Dendritic cell treated with granulocyte-macrophage colony-stimulating factor and Interleukin-4, amounts not matched to agents 40 ng/mL and 50 ng/mL, for 4 days (primary cell): Measurements from ENCODE around the gene PARD3.

Experiments used
- H3K27ac Mint-ChIP-seq: one replicate; pipeline ENCODE4 v1.8.0; 2022; ENCODE audit warnings: mild to moderate bottlenecking, mixed read lengths
- H3K27me3 Mint-ChIP-seq: one replicate; pipeline ENCODE4 v1.8.0; 2022; ENCODE audit warnings: mild to moderate bottlenecking, mixed read lengths
- H3K36me3 Mint-ChIP-seq: one replicate; pipeline ENCODE4 v1.8.0; 2022; ENCODE audit warnings: low read depth, mixed read lengths
- H3K4me1 Mint-ChIP-seq: one replicate; pipeline ENCODE4 v1.8.0; 2022; ENCODE audit warnings: low read depth, mixed read lengths
- H3K4me3 Mint-ChIP-seq: one replicate; pipeline ENCODE4 v1.8.0; 2022; ENCODE audit warnings: mild to moderate bottlenecking, moderate library complexity, mixed read lengths
- H3K9me3 Mint-ChIP-seq: one replicate; pipeline ENCODE4 v1.8.0; 2022; ENCODE audit warnings: mixed read lengths
- intact Hi-C: fragments of 100-400 bp; cut with micrococcal nuclease; formaldehyde crosslinking; loops from one replicate; pipeline ENCODE4 v1.15.0; 2022

PARD3 gene

GRCh38 chr10:34294137-34294536, 521.0 kb downstream of the PARD3 start:
- no peaks in the 10 kb centered on the region for H3K36me3 Mint-ChIP-seq
- no peak overlapping the region for H3K27ac Mint-ChIP-seq
- no peak overlapping the region for H3K4me3 Mint-ChIP-seq
- peaks cover 2% of the 10 kb centered on the region for H3K27me3 Mint-ChIP-seq
- no peaks in the 10 kb centered on the region for H3K4me1 Mint-ChIP-seq
- intact Hi-C loops: no loop called here
- H3K9me3 Mint-ChIP-seq: peaks cover 10% of the 10 kb centered on the region

DNA sequence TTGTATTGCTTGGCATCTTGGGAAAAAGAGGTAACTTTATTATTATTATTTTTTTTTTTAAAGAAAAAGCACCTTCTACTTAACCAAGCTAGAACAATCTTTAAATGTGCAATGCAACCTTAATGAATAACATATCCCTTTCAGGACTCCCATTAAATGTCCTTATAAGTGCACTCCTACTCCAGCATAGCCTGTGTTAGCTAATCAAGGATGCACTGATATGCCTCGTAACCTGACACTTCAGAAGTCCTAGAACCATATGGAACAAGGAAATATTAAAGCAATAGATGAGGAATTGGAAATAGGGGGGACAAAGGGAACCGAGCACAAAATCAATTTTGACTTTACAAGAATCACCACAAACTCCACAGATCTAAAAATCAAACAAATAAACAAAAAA, 522.4 kb downstream of the PARD3 start:
- H3K4me1 Mint-ChIP-seq: no peaks in the 10 kb centered on the region
- H3K36me3 Mint-ChIP-seq: no peaks in the 10 kb centered on the region
- H3K4me3 Mint-ChIP-seq: no peak overlapping the region
- H3K27me3 Mint-ChIP-seq: peaks cover 2% of the 10 kb centered on the region
- no peak overlapping the region for H3K27ac Mint-ChIP-seq
- intact Hi-C loops: no loop called here
- H3K9me3 Mint-ChIP-seq: no peaks in the 10 kb centered on the region

GRCh38 chr10:34292194-34292565, 522.9 kb downstream of the PARD3 start:
- Mint-ChIP-seq H3K27me3 (peaks cover 2% of the 10 kb centered on the region), H3K27ac (no peak overlapping the region), H3K4me1 (no peaks in the 10 kb centered on the region), H3K4me3 (no peak overlapping the region), H3K9me3 (no peaks in the 10 kb centered on the region), H3K36me3 (no peaks in the 10 kb centered on the region)
- intact Hi-C loops: no loop called here

GRCh38 chr10:34291466-34292193, 523.5 kb downstream of the PARD3 start:
- Mint-ChIP-seq H3K27ac (no peak overlapping the region), H3K4me3 (no peak overlapping the region), H3K4me1 (no peaks in the 10 kb centered on the region), H3K9me3 (no peaks in the 10 kb centered on the region), H3K27me3 (peaks cover 2% of the 10 kb centered on the region), H3K36me3 (no peaks in the 10 kb centered on the region)
- intact Hi-C loops: no loop called here

DNA sequence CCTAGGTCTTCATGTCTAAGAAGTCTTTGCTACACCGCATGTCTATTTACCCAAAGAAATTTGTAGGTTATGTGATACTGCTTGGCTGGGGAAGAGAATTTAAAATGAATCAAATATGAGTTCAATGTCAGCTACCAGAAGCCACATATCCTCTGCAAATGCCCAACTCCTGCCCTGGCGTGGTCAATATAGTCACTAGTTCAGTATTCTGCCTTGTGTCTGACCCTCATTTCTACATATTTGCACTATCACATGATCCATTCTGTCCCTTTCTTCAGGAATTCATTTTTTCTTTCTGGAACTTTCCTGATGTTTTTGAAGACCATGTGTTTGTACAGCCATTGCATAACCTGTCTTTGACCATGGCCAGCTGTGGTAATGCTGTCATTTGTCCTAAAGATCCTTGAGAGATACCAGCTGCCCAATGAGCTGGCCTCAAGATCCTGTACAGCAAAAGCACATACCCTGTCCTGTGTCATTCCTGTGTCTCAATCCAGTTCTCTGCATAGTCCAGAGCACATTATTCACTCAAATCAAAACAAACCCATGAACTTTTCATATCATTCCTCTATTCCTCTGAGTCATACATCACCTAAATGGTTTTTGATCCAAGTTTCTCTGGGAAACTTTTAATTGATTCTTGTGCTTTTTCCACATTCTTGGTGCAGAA, 524.5 kb downstream of the PARD3 start:
- H3K4me3 Mint-ChIP-seq: no peak overlapping the region
- intact Hi-C loops: no loop called here
- H3K27me3 Mint-ChIP-seq: peaks cover 2% of the 10 kb centered on the region
- H3K36me3 Mint-ChIP-seq: no peaks in the 10 kb centered on the region
- no peaks in the 10 kb centered on the region for H3K4me1 Mint-ChIP-seq
- H3K27ac Mint-ChIP-seq: no peak overlapping the region
- H3K9me3 Mint-ChIP-seq: no peaks in the 10 kb centered on the region

GRCh38 chr10:34288634-34289033, 526.5 kb downstream of the PARD3 start:
- Mint-ChIP-seq H3K4me1 (no peaks in the 10 kb centered on the region), H3K4me3 (no peak overlapping the region), H3K27ac (no peak overlapping the region), H3K9me3 (no peaks in the 10 kb centered on the region), H3K27me3 (no peaks in the 10 kb centered on the region), H3K36me3 (no peaks in the 10 kb centered on the region)
- intact Hi-C loops: no loop called here

DNA sequence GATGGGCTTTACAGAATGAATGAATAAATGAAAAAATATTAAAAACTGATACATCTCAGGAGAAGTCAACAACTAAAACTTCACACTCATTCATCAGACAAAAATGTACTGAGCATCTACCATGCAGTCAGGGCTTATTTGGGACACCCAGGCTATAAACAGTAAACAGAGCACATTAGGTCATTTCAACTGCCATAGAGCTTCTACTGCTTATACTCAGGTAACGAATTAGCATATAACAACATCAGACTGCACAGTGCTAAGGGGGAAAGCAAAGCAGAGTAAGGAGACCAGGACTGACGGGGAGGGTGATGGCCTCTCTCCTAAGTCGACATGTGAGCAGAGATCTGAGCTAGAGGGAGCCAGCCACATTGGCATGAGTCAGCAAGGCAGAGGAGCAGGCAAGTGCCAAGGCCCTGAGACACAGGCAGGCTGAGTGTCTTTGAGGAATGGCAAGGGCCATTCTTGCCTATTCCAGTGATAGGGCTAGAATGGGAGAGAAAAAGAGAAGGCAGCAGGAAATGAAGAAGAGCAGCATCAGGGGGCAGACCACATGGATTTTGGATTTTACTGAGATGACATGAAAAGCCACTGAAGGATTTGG, 528.9 kb downstream of the PARD3 start:
- H3K4me1 Mint-ChIP-seq: no peaks in the 10 kb centered on the region
- intact Hi-C loops: no loop called here
- H3K27ac Mint-ChIP-seq: no peak overlapping the region

GRCh38 chr10:34281661-34282582, 533.2 kb downstream of the PARD3 start:
- no peaks in the 10 kb centered on the region for H3K4me1 Mint-ChIP-seq
- no peaks in the 10 kb centered on the region for H3K36me3 Mint-ChIP-seq
- no peak overlapping the region for H3K4me3 Mint-ChIP-seq
- no peaks in the 10 kb centered on the region for H3K9me3 Mint-ChIP-seq
- no peak overlapping the region for H3K27ac Mint-ChIP-seq
- intact Hi-C loops: no loop called here
- H3K27me3 Mint-ChIP-seq: no peaks in the 10 kb centered on the region

More for the DNA sequence above, 528.9 kb downstream of the PARD3 start:
- Mint-ChIP-seq H3K4me3 (no peak overlapping the region), H3K9me3 (no peaks in the 10 kb centered on the region), H3K36me3 (no peaks in the 10 kb centered on the region), H3K27me3 (no peaks in the 10 kb centered on the region)

DNA sequence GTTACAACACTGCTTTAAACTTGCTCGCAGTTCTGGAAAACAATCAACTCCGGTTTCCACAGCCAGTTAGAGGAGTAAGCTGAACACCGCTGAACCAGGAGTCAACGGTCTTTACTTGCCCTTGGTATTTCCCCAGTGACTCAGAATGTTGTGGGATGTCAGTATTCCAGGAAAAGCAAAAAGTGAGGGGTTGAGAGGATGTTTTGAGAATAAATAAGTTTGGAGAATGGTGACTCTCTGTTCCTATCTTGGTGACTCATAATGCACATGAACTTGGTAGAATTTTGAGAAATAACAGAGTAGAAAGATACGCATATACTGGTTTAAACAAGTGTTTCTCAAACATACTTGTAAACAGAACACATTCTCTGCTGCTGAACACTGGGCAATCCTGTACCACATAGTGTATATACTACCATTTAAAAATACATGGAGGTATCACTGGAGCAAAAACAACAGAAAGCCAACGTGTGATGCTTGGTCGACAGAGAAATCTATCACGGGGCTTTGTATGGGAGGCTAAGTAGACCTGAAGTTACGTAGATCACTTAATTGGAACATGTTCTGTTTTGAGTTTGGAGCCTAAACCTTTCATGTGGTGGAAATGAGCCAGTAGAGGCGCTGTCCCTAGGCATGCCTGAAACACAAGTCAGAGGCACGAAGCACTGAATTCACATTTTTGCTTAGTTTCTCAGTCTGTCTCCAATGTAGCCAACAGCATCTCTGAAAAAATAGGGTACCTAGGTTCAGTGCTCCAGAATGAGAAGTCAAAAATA, 534.3 kb downstream of the PARD3 start:
- no peak overlapping the region for H3K27ac Mint-ChIP-seq
- H3K4me3 Mint-ChIP-seq: no peak overlapping the region
- intact Hi-C loops: no loop called here

DNA sequence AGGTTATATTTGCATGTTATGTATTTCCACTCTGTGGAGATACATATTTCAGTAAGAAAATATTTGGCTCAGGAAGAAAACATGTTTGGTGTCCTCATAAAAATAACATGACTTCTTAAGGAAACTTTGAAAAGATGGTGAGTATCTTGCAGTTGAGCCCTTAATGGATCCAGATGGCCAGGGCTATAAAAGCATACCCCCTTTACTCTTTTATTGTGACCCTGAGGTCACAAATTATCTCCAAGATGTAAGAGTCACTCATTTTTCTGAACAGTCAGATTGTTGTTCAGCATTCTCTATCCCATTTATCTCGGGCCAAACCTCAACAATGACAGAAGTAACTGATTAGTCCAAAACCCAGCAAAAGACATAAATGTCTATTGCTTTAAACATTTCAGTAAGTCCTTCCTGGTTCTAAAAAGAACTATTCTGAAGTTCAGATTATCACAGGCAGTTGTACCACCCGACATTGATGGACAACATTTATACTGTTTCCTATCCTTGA, 539.4 kb downstream of the PARD3 start:
- Mint-ChIP-seq H3K4me3 (no peak overlapping the region), H3K36me3 (no peaks in the 10 kb centered on the region), H3K4me1 (no peaks in the 10 kb centered on the region), H3K9me3 (no peaks in the 10 kb centered on the region), H3K27me3 (no peaks in the 10 kb centered on the region), H3K27ac (no peak overlapping the region)
- intact Hi-C loops: no loop called here

More for the DNA sequence above, 534.3 kb downstream of the PARD3 start:
- Mint-ChIP-seq H3K9me3 (no peaks in the 10 kb centered on the region), H3K27me3 (no peaks in the 10 kb centered on the region), H3K36me3 (no peaks in the 10 kb centered on the region), H3K4me1 (no peaks in the 10 kb centered on the region)

GRCh38 chr10:34274906-34275305, 540.2 kb downstream of the PARD3 start:
- no peaks in the 10 kb centered on the region for H3K9me3 Mint-ChIP-seq
- intact Hi-C loops: no loop called here
- H3K4me1 Mint-ChIP-seq: no peaks in the 10 kb centered on the region
- H3K27ac Mint-ChIP-seq: no peak overlapping the region
- H3K36me3 Mint-ChIP-seq: no peaks in the 10 kb centered on the region
- H3K27me3 Mint-ChIP-seq: no peaks in the 10 kb centered on the region
- no peak overlapping the region for H3K4me3 Mint-ChIP-seq

- Mint-ChIP-seq H3K9me3 (no peaks in the 10 kb centered on the region), H3K27me3 (no peaks in the 10 kb centered on the region), H3K4me3 (no peak overlapping the region), H3K36me3 (no peaks in the 10 kb centered on the region), H3K4me1 (no peaks in the 10 kb centered on the region), H3K27ac (no peak overlapping the region)
- intact Hi-C loops: no loop called here
Measured at GRCh38 chr10:34273340-34273739, 541.8 kb downstream of the PARD3 start.

GRCh38 chr10:34272316-34272715, 542.8 kb downstream of the PARD3 start:
- H3K27me3 Mint-ChIP-seq: no peaks in the 10 kb centered on the region
- intact Hi-C loops: no loop called here
- H3K36me3 Mint-ChIP-seq: no peaks in the 10 kb centered on the region
- no peak overlapping the region for H3K4me3 Mint-ChIP-seq
- H3K9me3 Mint-ChIP-seq: no peaks in the 10 kb centered on the region
- H3K4me1 Mint-ChIP-seq: no peaks in the 10 kb centered on the region
- H3K27ac Mint-ChIP-seq: no peak overlapping the region
